Activated effector memory CD4-positive, alpha-beta T cell treated with anti-CD3 and anti-CD28 coated beads, Interleukin-2, amount 50 U/mL, for 16 hours (primary cell): ENCODE results near the gene THAP11.
A peak's percentile ranks its signal among the peaks of the same experiment; 100 is the strongest.

ENCODE experiments used
- DNase-seq: peaks from one replicate; pipeline ENCODE4 v3.0.0-alpha.2; 2020

The THAP11 gene

DNA sequence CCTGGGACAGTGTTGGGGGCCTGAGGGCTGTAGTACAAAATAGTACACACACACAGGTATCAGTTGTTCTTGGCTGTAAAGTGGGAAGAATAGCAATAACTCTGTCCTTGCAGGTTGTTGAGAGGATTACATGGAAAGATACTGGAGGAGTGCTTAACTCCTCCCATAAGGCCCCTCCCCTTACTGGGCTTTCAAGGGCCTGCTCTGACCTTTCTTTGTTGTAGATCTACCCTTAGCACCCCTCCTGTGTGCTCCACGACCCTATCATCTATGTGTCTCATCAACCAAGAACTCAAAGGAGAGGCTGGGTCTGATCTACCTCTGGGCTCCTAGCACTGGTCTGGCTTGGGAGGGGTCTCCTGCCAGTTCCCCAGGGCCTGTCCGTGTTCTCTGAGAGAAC is 22.5 kb downstream of the THAP11 start:
- no peak for DNase-seq

DNA sequence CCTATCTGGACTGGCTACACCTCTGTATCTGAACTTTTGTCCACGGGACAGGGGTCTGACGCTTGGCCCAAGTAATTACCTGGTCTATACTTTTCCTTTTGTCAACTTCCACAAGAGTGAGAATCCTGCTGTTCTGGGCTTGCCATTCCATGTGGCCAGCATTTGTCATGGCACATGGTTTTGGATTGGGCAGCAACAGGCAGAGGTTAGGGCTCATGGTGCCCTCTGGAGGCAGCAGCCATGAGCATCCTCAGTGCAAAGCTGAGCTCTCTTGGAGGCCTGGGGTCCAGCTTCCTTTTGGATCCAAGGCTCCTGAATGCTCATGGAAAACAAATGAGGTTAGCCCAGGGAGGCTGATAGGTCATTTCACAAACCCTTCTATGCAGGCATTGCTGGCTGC is 23.2 kb downstream of the THAP11 start:
- DNase-seq, result no peak

DNA sequence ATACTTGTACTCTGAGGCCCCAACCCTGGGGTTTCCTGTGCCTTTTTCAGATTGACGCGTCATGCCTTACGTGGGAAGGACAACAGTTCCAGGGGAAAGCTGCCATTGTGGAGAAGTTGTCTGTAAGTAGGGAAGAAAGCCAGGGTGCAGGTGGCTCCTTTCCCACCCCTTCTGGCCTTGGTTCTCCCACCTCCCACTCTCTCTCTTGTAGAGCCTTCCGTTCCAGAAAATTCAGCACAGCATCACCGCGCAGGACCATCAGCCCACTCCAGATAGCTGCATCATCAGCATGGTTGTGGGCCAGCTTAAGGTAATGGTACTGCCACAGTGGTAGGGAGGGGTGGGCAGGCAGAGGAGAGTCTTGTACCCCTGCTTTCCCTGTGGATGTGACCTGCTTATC is 26.2 kb downstream of the THAP11 start:
- no peak for DNase-seq

DNA sequence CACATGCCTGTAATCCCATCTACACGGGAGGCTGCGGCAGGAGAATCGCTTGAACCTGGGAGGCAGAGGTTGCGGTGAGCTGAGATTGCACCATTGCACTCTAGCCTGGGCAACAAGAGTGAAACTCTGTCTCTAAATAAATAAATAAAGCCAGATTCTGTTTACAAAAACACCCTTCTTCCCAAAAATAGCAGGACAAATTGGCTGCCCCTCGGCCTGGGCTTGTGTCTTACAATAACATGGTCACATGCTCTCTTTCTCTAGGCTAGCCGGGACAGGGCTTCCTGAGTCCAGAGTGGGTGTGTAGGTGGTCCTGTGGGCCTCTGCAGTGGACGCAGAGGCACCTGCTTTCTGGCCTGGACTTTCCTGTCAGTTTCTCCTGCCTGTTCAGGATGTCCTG is 27.5 kb downstream of the THAP11 start:
- no peak for DNase-seq

DNA sequence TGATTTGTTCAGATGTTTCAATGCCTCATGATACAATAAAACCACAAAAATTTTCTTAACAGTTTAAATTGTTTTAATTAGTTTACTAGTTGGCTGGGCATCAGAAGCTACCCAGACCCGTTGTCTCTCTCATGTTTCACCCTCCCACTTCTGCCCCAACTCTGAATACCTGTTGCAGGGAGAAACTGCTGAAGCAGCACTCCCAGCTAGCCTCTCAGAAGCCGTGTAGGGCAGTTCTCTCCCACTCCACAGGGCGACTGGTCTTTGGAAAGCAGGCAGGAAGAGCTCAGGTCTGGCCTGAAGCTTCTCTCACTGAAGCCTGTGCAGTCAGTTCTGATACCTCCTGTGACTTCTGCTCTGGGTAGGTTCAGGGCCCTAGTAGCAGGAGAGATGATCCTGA is 29.1 kb downstream of the THAP11 start:
- no peak for DNase-seq

DNA sequence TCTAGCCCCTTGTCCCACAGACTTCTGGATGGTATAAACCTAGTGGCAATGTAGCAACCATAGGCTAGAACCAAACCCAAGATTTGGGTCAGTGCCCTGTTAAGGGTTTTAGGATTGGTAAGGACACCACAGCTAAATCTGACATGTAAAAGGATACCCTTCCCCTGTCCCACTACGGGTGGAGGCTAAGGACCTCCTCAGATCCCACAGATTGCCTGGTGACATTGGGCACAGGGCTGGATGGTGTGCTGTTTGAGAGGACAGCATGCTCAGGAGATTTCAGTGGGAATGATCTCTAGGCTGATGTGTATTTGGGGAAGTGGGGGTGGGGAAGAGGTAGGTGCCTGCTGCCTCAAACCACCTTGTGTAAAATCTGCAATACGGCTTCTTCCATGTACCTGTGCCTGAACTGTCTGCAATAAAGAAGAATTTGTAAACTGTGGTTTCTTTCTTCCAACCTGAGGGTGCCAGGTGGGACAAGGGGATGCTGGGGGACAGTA is 30.1 kb downstream of the THAP11 start:
- no peak for DNase-seq

DNA sequence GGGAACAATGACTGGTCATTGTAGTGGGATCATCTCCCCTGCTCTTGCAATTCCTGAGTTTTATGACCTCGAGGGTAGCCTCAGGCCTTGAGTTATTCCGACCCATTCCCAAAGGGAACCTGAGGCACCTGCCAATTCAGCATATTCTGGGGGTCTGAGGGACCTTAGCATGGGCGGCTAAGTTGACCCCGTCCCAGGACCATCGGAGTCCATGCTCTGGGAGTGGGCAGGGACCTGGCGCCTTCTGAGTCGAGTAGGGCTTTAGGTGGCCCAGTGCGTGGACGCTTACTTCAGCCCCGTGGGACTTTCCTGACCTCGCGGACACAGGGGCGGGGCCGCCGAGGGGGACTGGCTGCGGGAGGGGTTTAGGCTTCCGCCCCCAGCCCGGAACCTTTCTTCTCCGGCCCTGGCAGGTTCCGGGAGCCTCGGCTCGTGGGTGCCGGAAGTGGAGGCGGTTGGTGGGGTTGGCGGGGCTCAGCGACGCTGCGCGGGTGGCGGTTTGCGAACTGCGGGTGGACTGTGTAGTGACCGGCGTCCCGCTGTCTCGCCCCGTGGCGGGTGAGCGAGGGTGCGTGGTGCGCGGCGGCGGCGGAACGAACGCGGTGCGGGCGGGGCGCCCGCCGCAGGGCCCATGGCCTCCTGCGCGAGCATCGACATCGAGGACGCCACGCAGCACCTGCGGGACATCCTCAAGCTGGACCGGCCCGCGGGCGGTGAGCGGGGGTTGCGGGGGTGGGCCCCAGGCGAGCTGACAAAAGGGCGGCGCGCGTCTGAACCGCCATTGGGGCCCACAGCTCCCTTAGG is 30.7 kb downstream of the THAP11 start, which contains the start of gene EDC4:
Gene EDC4 (plus strand): TSS at position 422 of the 804 bp plus-strand sequence. CDS start 210 bp downstream, at position 632.
- DNase-seq, result peak; percentile 96

DNA sequence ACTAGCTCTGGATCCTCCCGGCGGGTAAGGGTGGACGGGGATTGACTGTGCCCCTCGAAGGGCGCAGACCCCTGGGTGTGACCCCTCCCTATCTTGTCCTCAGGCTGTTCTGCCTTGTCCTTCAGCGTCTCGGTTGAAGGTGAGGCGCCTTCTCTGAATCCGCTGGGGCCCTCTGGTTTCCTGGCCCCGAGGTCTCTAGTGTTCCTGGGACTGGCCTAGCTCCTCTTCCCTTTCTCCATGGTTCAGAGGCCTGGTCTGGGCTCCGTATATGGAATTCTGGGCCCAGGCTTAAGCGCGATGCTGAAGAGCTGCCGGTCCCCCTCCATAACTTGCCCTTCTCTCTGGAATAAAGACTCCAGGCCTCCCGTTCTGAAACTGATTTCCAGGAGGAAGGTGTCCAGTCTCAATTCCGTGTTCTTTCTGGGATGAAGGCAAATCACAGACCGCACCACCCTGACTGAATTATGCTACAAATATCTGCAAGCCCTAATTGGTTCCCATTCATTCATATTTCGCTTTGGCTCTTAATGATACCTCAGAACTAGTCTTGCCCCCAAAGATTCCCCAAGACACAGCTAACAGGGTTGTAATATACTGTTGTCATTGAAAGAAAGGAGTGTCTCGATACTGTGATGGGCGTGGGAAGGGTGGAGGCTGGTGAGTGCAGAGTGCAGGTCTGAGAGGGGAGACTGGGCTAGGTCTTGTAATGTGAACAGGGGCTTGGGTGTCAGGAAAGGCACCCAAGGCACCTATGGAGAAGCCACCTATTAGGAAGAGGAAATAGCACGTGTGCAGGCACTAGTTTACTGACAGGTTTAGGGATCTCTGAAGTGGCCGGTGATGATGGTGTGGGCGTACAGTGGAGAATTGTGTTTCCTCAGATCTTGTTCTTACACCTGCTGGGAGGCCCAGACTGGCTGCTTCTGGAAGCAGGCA is 31.6 kb downstream of the THAP11 start:
- no peak for DNase-seq

DNA sequence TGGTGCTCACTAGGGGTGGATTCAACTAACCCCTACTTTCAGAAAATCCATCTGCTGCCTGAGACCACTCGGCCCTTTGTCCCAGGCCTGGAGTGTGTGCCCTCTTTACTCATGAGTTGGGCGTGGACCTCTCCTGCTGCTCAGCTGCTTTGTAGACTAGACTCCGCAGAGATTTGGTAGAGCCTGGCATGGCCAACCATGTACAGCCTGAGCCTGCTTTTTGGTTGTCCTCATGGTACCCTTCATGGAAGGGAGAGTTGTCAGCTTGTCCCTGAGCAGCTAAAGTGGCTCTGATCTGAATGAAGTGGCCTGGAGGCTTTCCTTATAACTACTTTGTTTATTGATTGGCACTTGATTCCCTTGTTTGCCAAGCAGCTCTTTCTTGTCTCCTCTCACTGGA is 32.3 kb downstream of the THAP11 start:
- no peak for DNase-seq

DNA sequence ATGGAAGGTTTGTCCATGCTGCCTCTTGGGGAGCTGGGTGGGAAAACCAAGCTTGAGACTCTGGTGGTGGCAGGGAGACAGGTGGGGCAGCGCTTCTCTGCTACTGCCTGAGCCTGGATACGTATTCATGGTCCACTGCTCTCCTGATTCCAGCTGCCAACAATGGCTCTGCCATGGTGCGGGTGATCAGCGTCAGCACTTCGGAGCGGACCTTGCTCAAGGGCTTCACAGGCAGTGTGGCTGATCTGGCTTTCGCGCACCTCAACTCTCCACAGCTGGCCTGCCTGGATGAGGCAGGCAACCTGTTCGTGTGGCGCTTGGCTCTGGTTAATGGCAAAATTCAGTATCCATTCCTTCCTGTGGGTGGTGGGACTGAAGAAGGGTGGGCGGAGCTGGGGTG is 34.9 kb downstream of the THAP11 start:
- no peak for DNase-seq

DNA sequence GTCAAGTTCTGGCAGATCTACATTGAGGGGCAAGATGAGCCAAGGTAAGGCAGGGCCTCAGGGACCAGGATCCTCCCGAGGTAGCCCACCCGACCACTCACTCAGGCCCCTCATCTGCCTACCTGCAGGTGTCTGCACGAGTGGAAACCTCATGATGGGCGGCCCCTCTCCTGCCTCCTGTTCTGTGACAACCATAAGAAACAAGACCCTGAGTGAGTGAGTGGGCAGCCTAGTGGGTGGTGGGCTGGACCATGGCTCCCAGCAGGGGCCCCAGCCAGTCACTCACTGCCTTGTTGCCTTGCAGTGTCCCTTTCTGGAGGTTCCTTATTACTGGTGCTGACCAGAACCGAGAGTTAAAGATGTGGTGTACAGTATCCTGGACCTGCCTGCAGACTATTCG is 36.1 kb downstream of the THAP11 start:
- DNase-seq, result no peak

DNA sequence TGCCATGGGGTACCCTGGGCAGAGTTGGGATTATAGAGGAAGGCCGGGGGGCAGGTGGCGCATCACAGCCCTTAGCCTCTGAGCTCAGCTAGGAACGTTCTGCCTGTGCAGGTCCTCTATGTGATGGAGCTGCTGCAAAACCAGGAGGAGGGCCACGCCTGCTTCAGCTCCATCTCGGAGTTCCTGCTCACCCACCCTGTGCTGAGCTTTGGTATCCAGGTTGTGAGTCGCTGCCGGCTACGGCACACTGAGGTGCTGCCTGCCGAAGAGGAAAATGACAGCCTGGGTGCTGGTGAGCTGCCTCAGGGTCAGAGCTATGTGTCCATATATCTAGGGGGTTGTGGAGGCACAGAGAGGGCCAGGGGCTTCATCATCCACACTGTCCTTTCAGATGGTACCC is 36.7 kb downstream of the THAP11 start:
- no peak for DNase-seq

DNA sequence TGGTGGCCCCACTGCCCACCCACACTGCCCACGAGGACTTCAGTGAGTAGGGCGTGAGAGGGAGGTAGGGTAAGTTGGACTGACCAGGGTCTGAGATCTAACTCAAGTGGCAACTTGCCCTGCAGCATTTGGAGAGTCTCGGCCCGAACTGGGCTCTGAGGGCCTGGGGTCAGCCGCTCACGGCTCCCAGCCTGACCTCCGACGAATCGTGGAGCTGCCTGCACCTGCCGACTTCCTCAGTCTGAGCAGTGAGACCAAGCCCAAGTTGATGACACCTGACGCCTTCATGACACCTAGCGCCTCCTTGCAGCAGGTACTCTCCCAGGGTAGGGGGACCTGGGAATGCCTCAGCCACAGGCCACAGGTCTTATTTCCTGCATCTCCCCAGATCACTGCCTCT is 37.3 kb downstream of the THAP11 start:
- no peak for DNase-seq

DNA sequence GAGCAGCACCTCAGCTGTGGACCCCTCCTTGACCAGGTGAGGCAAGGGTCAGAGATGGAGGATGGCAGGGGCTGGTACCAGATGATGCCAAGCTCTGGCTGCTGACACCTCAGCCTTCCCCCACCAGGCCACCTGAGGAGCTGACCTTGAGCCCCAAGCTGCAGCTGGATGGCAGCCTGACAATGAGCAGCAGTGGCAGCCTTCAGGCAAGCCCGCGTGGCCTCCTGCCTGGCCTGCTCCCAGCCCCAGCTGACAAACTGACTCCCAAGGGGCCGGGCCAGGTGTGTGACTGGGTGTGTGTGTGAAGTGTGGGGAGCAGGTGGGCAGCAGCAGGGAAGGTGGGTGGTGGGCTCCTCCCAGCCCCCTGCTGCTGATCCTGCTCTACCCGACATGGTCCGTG is 37.8 kb downstream of the THAP11 start:
- no peak for DNase-seq

DNA sequence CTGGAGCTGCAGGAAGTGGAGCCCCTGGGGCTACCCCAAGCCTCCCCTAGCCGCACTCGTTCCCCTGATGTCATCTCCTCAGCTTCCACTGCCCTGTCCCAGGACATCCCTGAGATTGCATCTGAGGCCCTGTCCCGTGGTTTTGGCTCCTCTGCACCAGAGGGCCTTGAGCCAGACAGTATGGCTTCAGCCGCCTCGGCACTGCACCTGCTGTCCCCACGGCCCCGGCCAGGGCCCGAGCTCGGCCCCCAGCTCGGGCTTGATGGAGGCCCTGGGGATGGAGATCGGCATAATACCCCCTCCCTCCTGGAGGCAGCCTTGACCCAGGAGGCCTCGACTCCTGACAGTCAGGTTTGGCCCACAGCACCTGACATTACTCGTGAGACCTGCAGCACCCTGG is 38.5 kb downstream of the THAP11 start:
- no peak for DNase-seq

DNA sequence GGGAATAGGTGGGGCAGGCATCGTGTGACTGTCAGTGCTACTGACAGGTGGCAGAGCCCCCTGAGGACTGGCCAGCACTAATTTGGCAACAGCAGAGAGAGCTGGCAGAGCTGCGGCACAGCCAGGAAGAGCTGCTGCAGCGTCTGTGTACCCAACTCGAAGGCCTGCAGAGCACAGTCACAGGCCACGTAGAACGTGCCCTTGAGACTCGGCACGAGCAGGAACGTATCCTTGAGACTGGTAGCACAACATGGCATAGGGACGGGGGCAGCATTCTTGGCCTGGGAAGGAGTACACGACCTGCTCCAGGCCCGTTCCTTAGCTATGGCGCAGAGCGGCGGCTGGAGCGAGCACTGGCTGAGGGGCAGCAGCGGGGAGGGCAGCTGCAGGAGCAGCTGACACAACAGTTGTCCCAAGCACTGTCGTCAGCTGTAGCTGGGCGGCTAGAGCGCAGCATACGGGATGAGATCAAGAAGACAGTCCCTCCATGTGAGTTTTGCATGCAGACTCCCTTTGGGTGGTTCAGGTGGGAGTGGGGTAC is 39.6 kb downstream of the THAP11 start:
- DNase-seq, result no peak

DNA sequence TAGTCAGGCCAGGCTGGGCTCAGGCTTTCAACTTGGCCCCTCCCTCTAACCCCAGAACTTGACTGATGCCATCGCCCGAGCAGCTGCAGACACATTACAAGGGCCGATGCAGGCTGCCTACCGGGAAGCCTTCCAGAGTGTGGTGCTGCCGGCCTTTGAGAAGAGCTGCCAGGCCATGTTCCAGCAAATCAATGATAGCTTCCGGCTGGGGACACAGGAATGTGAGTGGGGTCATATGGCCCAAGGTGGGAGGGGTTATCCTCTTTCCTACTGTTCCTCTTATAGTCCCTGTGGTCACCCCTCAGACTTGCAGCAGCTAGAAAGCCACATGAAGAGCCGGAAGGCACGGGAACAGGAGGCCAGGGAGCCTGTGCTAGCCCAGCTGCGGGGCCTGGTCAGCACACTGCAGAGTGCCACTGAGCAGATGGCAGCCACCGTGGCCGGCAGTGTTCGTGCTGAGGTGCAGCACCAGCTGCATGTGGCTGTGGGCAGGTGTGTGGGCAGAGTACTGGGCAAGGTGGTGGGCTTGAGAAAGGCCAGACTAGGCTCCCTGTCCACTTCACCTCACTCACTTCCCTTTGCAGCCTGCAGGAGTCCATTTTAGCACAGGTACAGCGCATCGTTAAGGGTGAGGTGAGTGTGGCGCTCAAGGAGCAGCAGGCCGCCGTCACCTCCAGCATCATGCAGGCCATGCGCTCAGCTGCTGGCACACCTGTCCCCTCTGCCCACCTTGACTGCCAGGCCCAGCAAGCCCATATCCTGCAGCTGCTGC is 40.4 kb downstream of the THAP11 start:
- no peak for DNase-seq

DNA sequence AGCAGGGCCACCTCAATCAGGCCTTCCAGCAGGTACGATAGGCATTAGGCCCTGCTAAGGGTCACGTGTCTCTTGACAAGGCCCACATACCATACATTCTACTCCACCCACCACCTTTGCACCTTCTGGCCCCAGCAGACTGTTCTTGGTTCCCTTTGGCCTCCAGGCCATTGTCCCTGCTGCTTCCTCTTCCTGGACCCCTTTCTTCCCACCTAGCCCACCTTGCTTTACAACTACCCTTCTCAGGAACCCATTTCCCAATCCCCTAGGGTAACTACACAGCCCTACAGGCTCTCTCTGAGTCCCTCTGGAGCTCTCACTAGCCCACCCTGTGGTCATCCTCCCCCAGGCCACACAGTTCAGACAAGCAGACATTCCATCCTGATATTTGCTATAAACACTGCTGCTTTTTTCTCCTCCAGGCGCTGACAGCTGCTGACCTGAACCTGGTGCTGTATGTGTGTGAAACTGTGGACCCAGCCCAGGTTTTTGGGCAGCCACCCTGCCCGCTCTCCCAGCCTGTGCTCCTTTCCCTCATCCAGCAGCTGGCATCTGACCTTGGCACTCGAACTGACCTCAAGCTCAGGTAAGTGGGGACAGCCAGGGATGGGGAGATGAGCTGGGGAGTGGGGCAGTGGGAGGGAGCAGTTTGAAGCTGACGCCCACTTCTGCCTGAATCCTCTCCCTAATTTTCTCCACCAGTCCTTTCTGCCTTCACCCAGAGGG is 41.2 kb downstream of the THAP11 start:
- DNase-seq, result no peak

DNA sequence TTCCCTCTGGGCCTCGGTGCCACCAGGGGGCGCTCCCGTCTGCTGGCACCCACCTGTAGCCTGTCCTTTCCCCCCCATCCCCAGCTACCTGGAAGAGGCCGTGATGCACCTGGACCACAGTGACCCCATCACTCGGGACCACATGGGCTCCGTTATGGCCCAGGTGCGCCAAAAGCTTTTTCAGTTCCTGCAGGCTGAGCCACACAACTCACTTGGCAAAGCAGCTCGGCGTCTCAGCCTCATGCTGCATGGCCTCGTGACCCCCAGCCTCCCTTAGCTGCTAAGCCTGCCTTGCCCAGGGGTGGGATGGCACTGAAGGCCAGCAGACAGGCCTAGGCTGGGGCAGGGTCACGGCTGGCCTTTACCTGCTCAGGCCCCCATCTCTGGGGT is 41.7 kb downstream of the THAP11 start:
- peak; percentile 90 for DNase-seq

DNA sequence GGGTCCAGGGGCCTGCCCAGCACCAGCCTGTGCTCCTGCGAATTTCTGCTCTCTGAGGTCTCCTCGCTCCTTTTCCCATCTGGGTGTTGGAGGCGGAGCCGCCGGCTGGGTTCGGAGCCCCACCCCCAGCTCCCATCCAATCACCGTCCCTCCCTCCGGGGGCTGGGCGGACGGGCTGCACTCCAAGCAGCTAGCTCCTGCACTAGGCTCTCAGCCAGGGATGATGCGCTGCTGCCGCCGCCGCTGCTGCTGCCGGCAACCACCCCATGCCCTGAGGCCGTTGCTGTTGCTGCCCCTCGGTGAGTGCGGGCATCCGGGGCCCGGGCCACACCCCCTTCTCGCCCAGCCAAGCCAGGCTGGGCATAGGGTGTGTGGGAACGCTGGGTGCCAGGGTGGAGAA is 42.6 kb downstream of the THAP11 start, which contains the start of gene NRN1L:
Gene NRN1L (plus strand): TSS at position 202 of the 400 bp plus-strand sequence. CDS start 19 bp downstream, at position 221.
- no peak for DNase-seq

DNA sequence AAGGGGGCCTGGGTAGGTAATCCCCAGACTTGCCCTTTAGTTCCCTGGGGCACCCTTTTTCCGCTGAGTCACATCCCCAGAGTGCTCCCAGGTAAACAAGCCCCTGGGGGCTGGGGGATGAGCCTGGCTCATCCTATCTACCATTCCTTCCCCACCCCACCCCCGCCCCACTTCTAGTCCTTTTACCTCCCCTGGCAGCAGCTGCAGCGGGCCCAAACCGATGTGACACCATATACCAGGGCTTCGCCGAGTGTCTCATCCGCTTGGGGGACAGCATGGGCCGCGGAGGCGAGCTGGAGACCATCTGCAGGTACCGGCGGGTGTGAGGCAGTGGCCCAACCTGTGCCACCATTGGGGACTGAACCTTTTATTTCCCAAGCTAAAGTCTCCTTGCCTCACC is 43.4 kb downstream of the THAP11 start:
- no peak for DNase-seq

DNA sequence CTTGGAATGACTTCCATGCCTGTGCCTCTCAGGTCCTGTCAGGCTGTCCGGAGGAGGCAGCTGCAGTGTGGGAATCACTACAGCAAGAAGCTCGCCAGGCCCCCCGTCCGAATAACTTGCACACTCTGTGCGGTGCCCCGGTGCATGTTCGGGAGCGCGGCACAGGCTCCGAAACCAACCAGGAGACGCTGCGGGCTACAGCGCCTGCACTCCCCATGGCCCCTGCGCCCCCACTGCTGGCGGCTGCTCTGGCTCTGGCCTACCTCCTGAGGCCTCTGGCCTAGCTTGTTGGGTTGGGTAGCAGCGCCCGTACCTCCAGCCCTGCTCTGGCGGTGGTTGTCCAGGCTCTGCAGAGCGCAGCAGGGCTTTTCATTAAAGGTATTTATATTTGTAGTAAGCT is 43.9 kb downstream of the THAP11 start:
- DNase-seq, result no peak
